ENCODE data around the gene NOS3.

Gene NOS3

DNA sequence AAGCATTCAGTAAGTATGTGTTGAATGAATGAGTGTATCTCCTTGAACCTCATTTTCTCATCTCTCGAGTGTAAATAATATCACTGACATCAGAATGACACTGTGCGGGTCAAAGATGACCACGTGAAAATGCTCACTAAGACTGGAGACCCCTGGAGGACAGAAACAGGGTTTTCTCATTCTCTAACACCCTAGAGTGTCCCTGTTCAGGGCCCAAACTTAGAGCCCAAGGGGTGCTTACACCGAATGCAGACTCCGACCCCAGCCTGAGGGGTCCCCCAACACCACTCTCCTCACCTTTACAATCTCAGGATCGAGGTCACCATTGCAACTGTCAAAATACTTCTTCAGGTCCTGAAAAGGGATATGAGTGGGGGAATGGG lies 65.5 kb downstream of the NOS3 start:
- DNase-seq (ENCODE audit: low read depth, low spot score): no peak
- H3K9ac ChIP-seq (ENCODE audit: insufficient read length, low read depth): no peak overlapping the region

DNA sequence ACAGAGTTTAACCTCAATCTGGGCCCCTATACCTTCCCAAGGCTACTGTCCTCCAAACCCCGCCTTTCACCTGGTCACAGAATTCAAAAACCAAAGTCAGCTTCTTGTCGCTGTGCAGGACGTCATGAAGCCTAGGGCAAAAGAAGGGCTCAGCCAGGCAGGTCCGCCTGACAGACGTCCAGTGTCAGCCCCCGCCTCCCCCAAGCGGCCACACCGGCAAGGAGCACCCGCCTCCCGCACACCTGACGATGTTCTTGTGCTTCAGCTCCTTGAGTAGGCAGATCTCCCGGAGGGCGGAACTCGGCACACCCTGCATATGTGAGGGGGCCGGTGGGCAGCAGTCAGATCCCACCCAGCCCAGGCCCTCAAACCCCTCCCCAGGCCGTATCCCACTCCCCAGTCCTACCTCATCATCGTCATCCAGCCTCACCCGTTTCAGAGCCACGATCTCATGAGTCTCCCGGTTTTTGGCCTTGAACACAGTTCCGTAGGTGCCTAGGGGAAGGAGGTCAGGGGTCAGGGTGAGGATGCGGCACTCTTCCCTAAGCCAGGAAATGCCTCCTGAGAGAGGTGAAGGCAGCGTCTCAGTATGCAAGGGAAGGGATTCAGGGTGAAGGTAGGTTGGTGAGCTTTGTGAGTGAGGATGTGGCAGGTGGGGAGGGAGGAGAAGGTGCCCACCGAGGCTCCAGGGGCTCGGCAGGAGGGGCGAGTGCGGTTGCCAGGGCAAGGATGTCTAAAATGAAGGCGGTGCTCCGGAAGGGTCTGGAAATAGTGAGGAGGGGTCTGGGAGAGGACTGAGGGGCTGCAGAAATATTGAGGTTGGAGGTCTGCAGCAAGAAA lies 66.1 kb downstream of the NOS3 start:
- DNase-seq (ENCODE audit: low read depth, low spot score): no peak
- Histone ChIP-seq H3K9me3 (ENCODE audit: insufficient read depth, low read length) (no peaks in the 10 kb centered on the region), H3K4me3 (ENCODE audit: insufficient read length, low read depth) (peak overlapping the region; percentile 78), H3K36me3 (ENCODE audit: insufficient read depth, insufficient read length, low read length) (peaks cover 5% of the 10 kb centered on the region), H3K27me3 (ENCODE audit: insufficient read depth, insufficient read length) (peaks cover 15% of the 10 kb centered on the region), H3K9ac (ENCODE audit: insufficient read length, low read depth) (peak overlapping the region; percentile 89), H3K4me1 (ENCODE audit: insufficient read depth, insufficient read length) (peaks cover 12% of the 10 kb centered on the region)
- TF ChIP-seq SUZ12 (IDR thresholded peaks at IDR 0.05; ENCODE audit: extremely low read depth, insufficient read depth, insufficient read length): no peak

More for the DNA sequence above, 65.5 kb downstream of the NOS3 start:
- peaks cover 5% of the 10 kb centered on the region for H3K36me3 ChIP-seq (ENCODE audit: insufficient read depth, insufficient read length, low read length)
- H3K27me3 ChIP-seq (ENCODE audit: insufficient read depth, insufficient read length): peaks cover 19% of the 10 kb centered on the region
- H3K4me3 ChIP-seq (ENCODE audit: insufficient read length, low read depth): peak overlapping the region; percentile 15
- no peaks in the 10 kb centered on the region for H3K9me3 ChIP-seq (ENCODE audit: insufficient read depth, low read length)
- TF ChIP-seq YY1 (IDR thresholded peaks at IDR 0.05; ENCODE audit: insufficient read depth, insufficient read length) (no peak), ZNF274 (IDR thresholded peaks at IDR 0.05; ENCODE audit: low read depth, low read length) (no peak), SUZ12 (IDR thresholded peaks at IDR 0.05; ENCODE audit: extremely low read depth, insufficient read depth, insufficient read length) (no peak)
- peaks cover 12% of the 10 kb centered on the region for H3K4me1 ChIP-seq (ENCODE audit: insufficient read depth, insufficient read length)

DNA sequence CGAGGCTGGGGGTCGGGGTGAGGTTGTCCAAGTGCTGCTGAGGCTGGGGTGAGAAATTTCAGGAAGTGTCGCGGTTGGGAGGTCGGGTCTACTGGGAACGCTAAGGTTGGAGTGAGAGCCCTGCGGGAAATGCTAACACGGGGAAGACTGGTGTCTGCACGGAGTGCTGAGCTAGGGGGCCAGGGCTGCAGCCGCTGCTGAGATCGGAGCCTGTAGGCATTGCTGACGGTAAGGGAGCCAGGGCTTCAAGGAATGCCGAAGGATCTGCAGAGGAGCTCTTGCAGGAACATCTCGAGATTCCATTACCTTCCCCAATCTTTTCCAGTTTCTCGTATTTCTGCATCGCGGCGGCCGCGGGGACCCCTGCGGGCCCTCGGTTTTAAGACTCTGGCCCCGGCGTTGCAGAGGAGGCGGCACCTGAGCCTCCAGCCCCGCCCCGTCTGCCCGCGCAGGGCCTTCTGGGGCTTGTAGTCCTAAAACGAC lies 66.7 kb downstream of the NOS3 start, which contains the start of gene CDK5:
CDK5 (minus strand) TSS at position 392 of the 483 bp plus-strand sequence; CDS start at position 343, 49 bp downstream.
- Histone ChIP-seq H3K4me3 (ENCODE audit: insufficient read length, low read depth) (peak within 1 kb of the TSS; percentile 78), H3K36me3 (ENCODE audit: insufficient read depth, insufficient read length, low read length) (peaks cover 5% of the 10 kb centered on the region), H3K9me3 (ENCODE audit: insufficient read depth, low read length) (no peaks in the 10 kb centered on the region), H3K9ac (ENCODE audit: insufficient read length, low read depth) (peak within 1 kb of the TSS; percentile 89), H3K27me3 (ENCODE audit: insufficient read depth, insufficient read length) (peaks cover 8% of the 10 kb centered on the region), H3K4me1 (ENCODE audit: insufficient read depth, insufficient read length) (peaks cover 12% of the 10 kb centered on the region)
- TF ChIP-seq ZNF274 (IDR thresholded peaks at IDR 0.05; ENCODE audit: low read depth, low read length) (no peak), SUZ12 (IDR thresholded peaks at IDR 0.05; ENCODE audit: extremely low read depth, insufficient read depth, insufficient read length) (no peak), YY1 (IDR thresholded peaks at IDR 0.05; ENCODE audit: insufficient read depth, insufficient read length) (no peak)
- DNase-seq (ENCODE audit: low read depth, low spot score): no peak

DNA sequence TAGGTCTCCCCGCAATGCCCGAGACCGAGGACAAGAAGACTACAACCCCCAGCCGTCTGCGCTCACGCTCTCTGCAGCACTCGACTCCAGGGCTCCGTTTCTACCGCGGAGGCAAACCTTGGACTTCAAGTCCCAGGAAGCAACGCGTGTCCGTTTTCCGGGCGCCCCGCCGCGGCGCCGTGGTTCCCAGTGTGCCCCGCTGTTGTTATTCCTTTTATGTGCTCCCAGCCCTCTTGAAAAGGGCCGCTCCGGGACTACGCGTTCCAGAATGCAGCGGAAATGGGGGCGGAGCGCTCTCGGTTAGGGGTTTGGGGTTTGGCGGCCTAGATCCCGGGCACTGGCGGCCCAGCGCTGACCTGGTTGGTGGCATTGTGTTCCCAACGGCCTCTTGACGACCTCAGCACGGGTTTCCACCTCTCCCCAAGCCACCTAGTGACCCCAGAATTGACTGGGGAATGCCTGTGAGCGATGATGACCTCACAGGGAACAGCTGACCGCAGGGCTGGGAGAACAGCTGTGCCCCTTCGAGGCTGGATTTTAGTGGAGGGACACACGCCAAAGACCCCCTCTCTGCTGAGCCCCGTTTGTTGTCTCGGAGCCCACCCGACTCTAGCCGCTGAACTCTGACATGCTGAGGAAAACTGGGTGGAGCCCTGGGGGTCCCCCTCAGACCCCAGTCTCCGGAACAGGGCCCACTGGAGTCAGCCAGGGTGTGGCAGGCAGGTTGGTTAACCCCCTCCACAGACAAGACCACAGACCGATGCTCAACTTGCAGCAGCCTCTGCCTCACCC lies 67.4 kb downstream of the NOS3 start:
- H3K9me3 ChIP-seq (ENCODE audit: insufficient read depth, low read length): no peaks in the 10 kb centered on the region
- H3K27me3 ChIP-seq (ENCODE audit: insufficient read depth, insufficient read length): peaks cover 8% of the 10 kb centered on the region
- TF ChIP-seq ZNF274 (IDR thresholded peaks at IDR 0.05; ENCODE audit: low read depth, low read length) (no peak), SUZ12 (IDR thresholded peaks at IDR 0.05; ENCODE audit: extremely low read depth, insufficient read depth, insufficient read length) (no peak), YY1 (IDR thresholded peaks at IDR 0.05; ENCODE audit: insufficient read depth, insufficient read length) (no peak)
- H3K9ac ChIP-seq (ENCODE audit: insufficient read length, low read depth): peak overlapping the region; percentile 88
- H3K36me3 ChIP-seq (ENCODE audit: insufficient read depth, insufficient read length, low read length): peaks cover 5% of the 10 kb centered on the region
- peak overlapping the region; percentile 78 for H3K4me3 ChIP-seq (ENCODE audit: insufficient read length, low read depth)
- DNase-seq (ENCODE audit: low read depth, low spot score): peak; percentile 99
- H3K4me1 ChIP-seq (ENCODE audit: insufficient read depth, insufficient read length): peaks cover 12% of the 10 kb centered on the region

DNA sequence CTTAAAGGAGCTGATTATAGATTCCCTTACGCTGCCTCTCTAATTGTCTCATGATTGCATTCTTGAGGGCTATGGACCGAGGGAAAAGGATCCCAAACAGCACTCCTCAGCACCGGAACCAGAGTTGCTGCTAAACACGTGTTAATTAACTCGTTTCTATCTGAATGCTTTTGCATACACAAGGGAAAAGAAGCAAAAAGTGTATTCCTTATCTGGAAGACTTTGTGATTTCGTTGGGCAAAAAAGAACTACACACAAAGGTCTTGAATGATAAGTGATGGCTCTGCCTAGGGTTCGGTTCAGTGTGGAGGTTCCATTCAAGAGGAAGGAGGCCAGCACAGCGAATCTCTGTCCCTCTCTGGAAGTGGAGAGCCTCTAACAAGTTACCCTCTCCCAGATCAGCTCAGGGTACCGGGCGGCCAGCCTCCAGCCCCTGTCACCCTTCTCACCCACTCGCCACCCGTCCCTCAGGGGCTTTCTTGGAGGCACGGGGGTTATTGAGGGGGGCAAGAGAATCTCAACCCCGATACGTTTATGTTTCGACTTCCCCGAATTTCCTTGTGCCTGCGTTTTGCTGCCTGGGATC lies 68.1 kb downstream of the NOS3 start:
- Histone ChIP-seq H3K4me3 (ENCODE audit: insufficient read length, low read depth) (peak overlapping the region; percentile 60), H3K9me3 (ENCODE audit: insufficient read depth, low read length) (no peaks in the 10 kb centered on the region), H3K27me3 (ENCODE audit: insufficient read depth, insufficient read length) (peaks cover 8% of the 10 kb centered on the region), H3K4me1 (ENCODE audit: insufficient read depth, insufficient read length) (peaks cover 13% of the 10 kb centered on the region), H3K9ac (ENCODE audit: insufficient read length, low read depth) (peak overlapping the region; percentile 90), H3K36me3 (ENCODE audit: insufficient read depth, insufficient read length, low read length) (peaks cover 6% of the 10 kb centered on the region)
- TF ChIP-seq SUZ12 (IDR thresholded peaks at IDR 0.05; ENCODE audit: extremely low read depth, insufficient read depth, insufficient read length): no peak
- no peak for TF ChIP-seq ZNF274 (IDR thresholded peaks at IDR 0.05; ENCODE audit: low read depth, low read length)
- TF ChIP-seq YY1 (IDR thresholded peaks at IDR 0.05; ENCODE audit: insufficient read depth, insufficient read length): no peak
- DNase-seq (ENCODE audit: low read depth, low spot score): no peak

DNA sequence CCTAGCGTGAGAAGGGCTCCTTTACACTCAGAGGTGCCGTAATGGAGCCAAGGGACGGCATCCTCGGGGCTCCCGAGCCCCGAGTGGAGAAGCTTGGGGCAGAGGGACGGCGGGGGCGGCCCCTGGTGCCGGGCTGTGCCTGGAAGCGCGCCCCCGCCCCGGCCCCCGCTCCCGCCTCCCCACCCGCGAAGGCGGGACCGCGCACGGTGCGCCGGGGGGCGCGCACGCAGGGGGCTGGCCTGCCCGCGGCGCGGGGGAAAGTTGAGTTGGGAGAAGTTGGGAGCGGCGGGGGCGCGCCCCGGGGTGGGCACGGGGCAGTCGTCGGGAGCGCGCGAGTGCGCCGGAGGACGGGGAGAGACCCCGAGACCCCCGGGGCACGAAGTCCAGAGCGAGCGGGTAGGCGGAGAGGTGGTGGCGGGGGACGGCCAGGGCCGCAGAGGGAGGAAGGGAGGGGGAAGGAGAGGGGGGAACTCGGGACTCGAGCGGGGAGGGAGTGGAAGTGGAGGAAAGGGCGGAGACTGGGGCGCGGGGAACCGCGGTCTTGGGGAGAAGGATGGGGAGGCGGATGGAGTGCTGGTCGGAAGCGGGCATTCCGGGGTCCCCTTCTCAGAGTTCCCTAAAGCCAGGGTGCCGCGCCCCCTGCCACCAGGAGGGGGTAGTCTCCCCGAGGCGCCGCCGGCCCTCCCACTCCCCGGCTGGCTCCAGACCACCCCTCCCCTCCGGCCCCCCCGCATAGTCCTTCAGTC lies 68.7 kb downstream of the NOS3 start, which contains the start of gene SLC4A2:
SLC4A2 (plus strand) TSS at position 223 of the 746 bp plus-strand sequence. CDS start 2,399 bp downstream, outside the sequence.
- TF ChIP-seq SUZ12 (IDR thresholded peaks at IDR 0.05; ENCODE audit: extremely low read depth, insufficient read depth, insufficient read length) (no peak), YY1 (IDR thresholded peaks at IDR 0.05; ENCODE audit: insufficient read depth, insufficient read length) (no peak), ZNF274 (IDR thresholded peaks at IDR 0.05; ENCODE audit: low read depth, low read length) (no peak)
- Histone ChIP-seq H3K27me3 (ENCODE audit: insufficient read depth, insufficient read length) (peaks cover 8% of the 10 kb centered on the region), H3K4me1 (ENCODE audit: insufficient read depth, insufficient read length) (peaks cover 10% of the 10 kb centered on the region), H3K9ac (ENCODE audit: insufficient read length, low read depth) (peak within 1 kb of the TSS; percentile 90), H3K9me3 (ENCODE audit: insufficient read depth, low read length) (no peaks in the 10 kb centered on the region), H3K4me3 (ENCODE audit: insufficient read length, low read depth) (peak within 1 kb of the TSS; percentile 74), H3K36me3 (ENCODE audit: insufficient read depth, insufficient read length, low read length) (peaks cover 11% of the 10 kb centered on the region)
- DNase-seq (ENCODE audit: low read depth, low spot score): no peak
